ENCODE data around the gene SLX4IP. TPM values are rescaled to one million over a fixed set of nuclear protein-coding genes. Genes with fewer than 3 reads are reported as not detected.
"Not testable (repeated sequence)": the region's sequence is repeated elsewhere in the genome, so short reads cannot be mapped to it uniquely, and the experiment has no call there.

The SLX4IP gene
- 1 to 10 TPM; 6.4 to 7.7 TPM for total RNA-seq
- long read RNA-seq, full-length matches to known transcripts = 3 of 12 reads
- long read RNA-seq, partial matches to known transcripts = 0 of 12 reads
- long read RNA-seq, other reads (novel, unspliced or antisense) = 9 of 12 reads

DNA sequence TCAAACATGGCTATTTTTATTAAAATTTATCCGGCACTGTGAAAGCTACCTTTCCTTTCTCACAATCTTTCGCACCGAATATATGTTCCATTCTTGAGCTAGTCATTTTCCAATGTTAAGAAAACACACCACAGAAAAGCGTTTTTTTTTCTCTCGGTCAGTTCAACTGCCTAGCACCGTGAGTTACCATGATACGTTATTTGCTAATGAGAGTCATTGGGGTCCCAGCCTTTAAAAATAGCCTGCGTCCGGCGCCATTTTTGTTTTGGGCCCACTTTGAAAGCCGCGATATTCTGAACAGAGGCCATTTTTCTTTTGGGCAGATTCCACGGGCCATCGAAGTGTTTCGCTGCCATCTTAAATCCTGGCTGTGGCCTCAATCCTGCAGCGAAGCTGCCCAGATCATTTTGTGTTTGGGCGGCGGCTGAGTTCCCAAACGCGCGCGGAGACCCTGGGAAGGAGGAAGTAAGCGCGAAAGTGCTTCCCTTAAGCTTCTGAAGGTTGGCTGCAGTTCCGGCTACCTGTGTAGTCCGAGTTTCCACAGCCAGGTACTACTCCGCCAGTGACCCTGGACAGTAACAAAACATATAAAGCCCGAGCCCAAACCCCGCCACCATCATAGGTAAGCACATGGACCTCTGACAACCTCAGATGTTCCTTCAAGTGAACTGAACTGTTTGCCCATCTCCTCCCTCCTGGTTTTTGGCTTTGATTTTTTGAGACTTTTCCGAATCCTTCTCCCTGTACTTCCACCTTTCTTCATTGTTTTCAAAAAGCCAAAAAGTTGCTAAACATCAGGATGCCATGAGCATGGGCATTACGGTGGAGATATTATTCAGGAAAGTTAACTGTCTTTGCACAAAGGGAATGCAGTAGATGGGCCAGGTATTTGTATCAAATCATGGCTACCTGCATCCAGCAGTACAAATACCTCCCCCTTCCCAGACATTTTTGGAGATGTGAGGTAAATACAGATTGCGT lies at the start of gene SLX4IP:
Gene SLX4IP, plus strand, starts transcription at position 474 of the 981 bp plus-strand sequence. CDS start 22,900 bp downstream, outside the sequence.
- DNase-seq = peak; percentile 89 to 96
- intact Hi-C loops (cut with DNase I, micrococcal nuclease) = no loop called here
- ATAC-seq = peak; percentile 72

- intact Hi-C loops (cut with DNase I, micrococcal nuclease) = no loop called here
- ATAC-seq = no peak
- DNase-seq = no peak
These were observed 49.1 kb upstream of the SLX4IP start for GRCh38 chr20:10385850-10386544.

DNA sequence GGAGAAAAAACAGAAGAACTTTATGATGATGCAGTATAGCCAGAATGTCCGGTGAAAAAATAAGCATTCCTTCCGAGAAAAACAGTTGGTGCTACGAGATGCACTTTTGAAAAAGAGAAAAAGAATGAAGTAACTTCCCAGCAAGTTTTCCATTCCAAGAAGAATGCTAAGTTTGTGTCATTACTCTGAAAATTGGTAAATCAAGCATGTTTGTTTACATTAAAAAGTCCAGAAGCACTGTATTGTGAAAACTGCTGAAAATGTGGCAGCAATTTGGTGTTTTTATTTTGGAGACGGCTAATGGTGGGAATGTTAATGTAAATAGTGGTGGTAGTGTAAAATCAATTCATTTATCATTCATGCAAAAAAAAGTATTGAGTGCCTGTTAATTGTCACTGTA lies 47.4 kb upstream of the SLX4IP start:
- intact Hi-C loops (cut with DNase I, micrococcal nuclease) = no loop called here
- no peak for ATAC-seq
- DNase-seq = no peak

GRCh38 chr20:10388597-10388996 lies 46.5 kb upstream of the SLX4IP start:
- no peak for ATAC-seq
- no peak for DNase-seq
- intact Hi-C loops (cut with DNase I, micrococcal nuclease) = no loop called here

- no peak for DNase-seq
- no peak for ATAC-seq
- intact Hi-C loops (cut with DNase I, micrococcal nuclease) = no loop called here
These were observed 44.4 kb upstream of the SLX4IP start for GRCh38 chr20:10390709-10391108.

GRCh38 chr20:10394752-10395151 lies 40.4 kb upstream of the SLX4IP start:
- DNase-seq; intact Hi-C loops (cut with DNase I, micrococcal nuclease); ATAC-seq: not testable (repeated sequence)

GRCh38 chr20:10398834-10399369 lies 36.2 kb upstream of the SLX4IP start:
- intact Hi-C loops (cut with DNase I, micrococcal nuclease) = no loop called here
- ATAC-seq (no peak), DNase-seq (no peak)

GRCh38 chr20:10402938-10403608 lies 32.0 kb upstream of the SLX4IP start:
- ATAC-seq = no peak
- intact Hi-C loops (cut with DNase I, micrococcal nuclease) = no loop called here
- no peak for DNase-seq

DNA sequence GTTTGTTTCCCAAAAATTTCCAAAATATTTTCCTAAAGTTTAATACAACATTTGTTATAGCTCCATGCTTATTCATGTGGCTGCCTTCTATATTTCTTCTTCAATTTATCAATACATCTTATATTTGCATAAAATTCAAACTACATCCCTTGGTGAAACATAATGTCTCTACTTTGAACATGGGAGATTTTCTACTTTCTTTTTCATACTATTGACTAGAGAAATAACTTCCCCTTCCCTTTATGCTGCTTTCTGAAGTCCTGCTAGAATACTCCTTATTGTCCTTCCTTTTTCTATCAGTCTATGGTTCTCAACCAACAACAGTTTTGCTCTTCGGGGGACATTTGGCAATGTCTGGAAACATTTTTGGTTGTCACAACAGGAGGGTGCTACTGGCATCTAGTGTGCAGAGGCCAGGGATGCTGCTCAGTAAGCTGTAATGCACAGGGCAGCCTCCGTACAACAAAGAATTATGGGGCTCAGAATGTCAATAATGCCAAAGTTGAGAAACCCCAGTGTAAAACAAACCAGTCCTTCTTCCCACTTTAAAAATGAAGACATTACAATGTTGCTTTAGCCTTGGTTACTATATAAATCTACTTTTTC lies 31.0 kb upstream of the SLX4IP start:
- intact Hi-C loops (cut with DNase I, micrococcal nuclease) = no loop called here
- ATAC-seq (no peak), DNase-seq (no peak)

DNA sequence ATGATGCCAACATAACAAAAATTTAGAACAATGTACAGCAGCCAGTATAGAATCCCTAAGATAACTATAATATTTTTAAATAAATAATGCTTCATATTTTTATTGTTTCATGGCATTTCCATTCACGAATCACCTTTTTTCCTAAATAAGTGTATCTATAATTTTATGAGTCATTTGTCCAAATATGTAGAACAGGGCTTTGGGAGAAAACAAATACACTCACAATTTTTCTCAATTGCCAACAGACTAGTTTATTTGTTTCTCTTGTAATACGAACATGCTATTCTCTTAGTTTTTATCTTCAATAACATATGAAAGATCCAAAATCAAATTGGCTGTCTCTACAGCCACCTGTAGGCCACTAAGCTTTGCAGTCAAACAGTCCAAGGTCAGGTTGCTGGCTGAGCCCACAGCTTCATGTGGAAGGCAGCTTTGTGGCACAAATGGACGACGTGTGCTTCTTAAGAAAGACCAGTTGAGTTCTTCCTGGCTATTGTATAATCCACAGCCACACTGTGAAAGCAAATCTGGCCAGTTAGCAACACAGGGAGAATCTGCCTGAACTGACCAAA lies 30.1 kb upstream of the SLX4IP start:
- no peak for DNase-seq
- ATAC-seq = no peak
- intact Hi-C loops (cut with DNase I, micrococcal nuclease) = no loop called here

DNA sequence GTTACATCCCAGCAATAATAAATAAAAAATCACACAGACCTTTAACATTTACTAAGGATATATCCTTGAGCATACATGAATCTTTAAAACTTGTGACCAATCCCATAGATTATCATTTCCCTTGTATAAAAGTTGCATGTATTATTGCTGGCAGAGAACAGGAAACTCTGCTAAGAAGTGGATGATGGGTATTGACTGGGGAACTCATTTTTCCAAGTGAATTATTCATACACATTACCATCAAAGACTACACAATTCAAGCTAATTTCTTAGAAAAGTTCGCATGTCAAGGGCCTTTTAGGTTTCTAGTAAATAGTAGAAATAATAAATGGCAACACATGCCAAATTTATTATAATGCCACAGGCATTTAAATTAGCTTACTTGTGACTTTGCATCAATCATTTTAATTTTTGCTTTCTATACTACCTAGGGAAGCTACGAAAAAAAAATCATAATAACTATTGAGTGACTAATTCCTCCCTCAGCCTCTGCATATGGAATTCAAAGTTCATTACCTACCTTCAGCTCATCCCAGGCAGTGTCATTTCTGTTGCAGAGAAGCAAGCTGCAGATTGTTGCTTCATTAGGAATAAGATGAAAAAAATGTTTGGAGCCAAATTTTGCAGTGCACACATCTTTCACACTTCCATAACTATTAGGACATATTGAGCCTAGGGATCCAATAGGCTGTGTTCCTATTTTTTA lies 26.8 kb upstream of the SLX4IP start:
- no peak for ATAC-seq
- intact Hi-C loops (cut with DNase I, micrococcal nuclease) = no loop called here
- DNase-seq = no peak

GRCh38 chr20:10411673-10412072 lies 23.4 kb upstream of the SLX4IP start:
- intact Hi-C loops (cut with DNase I, micrococcal nuclease) = no loop called here
- DNase-seq (no peak), ATAC-seq (no peak)

DNA sequence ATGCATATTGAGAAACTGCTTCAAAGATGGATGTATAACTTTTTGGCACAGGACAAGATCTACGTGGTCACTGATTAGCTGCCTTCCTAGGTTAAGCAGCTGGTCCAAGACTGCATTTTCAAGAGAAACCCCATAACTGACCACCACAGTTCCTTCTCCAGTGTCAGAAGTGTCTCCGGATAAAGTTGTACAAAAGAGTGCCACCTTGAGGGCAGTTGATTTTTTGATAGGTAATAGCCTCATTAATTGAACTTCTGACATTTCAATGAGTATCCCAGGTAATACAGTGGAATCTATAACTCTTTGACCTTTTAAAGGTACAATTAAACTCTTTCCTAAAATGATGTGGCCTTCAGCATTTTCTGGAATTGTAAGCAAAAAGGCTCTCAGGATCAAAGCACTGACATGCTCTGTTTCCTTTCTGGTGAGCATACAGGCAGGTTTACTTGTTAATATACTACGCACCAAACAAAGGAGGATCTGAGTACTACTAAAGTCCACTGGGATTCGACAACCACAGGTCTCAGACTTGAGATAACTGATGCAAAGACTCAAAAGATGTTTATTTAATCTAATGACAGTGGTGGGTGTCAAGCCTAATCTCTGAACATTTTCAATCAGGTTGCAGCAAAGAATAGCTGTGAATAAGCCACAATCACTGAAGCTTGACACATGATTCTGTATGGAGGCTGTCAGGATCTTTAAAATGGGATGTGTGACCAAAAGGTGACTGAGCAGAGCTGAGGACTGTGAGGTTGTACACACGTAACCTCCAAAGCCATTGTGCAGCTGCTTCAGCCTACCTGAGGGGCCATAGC lies 22.3 kb upstream of the SLX4IP start:
- ATAC-seq (no peak), DNase-seq (no peak)
- intact Hi-C loops (cut with DNase I, micrococcal nuclease) = no loop called here

DNA sequence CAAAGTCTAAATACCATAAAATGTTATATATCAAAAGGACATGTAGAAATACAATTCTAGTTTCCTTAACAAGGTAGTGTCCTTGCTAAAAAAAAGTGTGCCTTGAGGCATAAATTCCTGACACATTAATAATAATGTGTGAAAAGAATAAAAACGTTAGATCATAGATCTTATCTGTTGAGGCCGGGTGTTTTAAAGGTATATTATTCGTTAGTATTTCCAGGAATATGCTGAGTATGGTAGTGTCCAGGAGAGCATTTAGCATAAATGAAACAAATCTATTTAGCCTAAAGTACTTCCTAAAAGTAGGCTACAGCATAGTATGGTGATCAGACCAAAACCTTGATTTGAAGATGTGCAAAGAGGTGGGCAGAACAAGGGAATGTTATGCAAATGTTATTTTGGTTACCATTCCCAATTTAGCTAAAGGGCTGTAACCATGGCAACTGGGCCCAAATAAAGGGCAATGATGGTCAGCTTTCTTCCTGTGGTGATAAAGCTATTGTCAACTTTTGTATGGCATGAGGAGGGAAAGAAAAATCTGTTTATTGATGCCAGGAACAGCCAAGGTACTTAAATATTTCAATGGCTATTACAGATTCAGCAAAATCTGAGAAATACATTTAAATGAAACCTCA lies 20.0 kb upstream of the SLX4IP start:
- no peak for DNase-seq
- peak; percentile 40 for ATAC-seq
- intact Hi-C loops (cut with DNase I, micrococcal nuclease) = no loop called here

- ATAC-seq; DNase-seq; intact Hi-C loops (cut with DNase I, micrococcal nuclease): not testable (repeated sequence)
These were observed 17.9 kb upstream of the SLX4IP start for GRCh38 chr20:10417218-10417617.

GRCh38 chr20:10419550-10420133 lies 15.5 kb upstream of the SLX4IP start:
- intact Hi-C loops (cut with DNase I, micrococcal nuclease) = no loop called here
- no peak for ATAC-seq
- DNase-seq = no peak
